Left colon (tissue), 2 donors: Measurements from ENCODE around the gene TAF1B. TPM values are rescaled to one million over a fixed set of nuclear protein-coding genes. Genes with fewer than 3 reads are reported as not detected.

Source experiments
- ATAC-seq: fragments of 200-7000 bp; cut with Tn5 transposase; one replicate; pipeline ENCODE4 v1.9.1; 2020; ENCODE audit warnings: mild to moderate bottlenecking, moderate library complexity
- DNase-seq, 2 donors: peaks; one replicate each; pipeline ENCODE4 v3.0.0-alpha.2; 2020
- intact Hi-C, 2 donors: fragments of 100-400 bp; cut with DNase I in 1 of 2; cut with micrococcal nuclease in 1 of 2; formaldehyde crosslinking; loops; one replicate each; pipeline versions ENCODE4 v1.11.2 to v1.14.0; 2022; cut with DNase I, micrococcal nuclease
- total RNA-seq, 2 donors: library from RNA; stranded (reverse); fragmentation: NEBNext Ultra II Directional; extraction: Animal tissue kit (Norgen Biotek cat#: 25700); gene quantifications; one replicate each; pipeline ENCODE4 v1.2.1, GENCODE V29; 2021
- donor health status: DM: no; HTN: no; CAD: no.
- donor health status: DM: yes; HTN: yes; CAD: no.

TAF1B gene
- total RNA-seq, 2 donors from 2014 or later: 9.0 to 11.9 TPM

- DNase-seq: no peak
- intact Hi-C loops: no loop called here
- ATAC-seq: no peak
Observed at GRCh38 chr2:9948721-9949120, 105.4 kb downstream of the TAF1B start.

GRCh38 chr2:9949239-9949991 lies 106.1 kb downstream of the TAF1B start:
- DNase-seq: no peak
- intact Hi-C loops: no loop called here
- ATAC-seq: no peak

- intact Hi-C loops: no loop called here
- DNase-seq: no peak
- ATAC-seq: no peak
Observed at GRCh38 chr2:9949992-9950520, 106.8 kb downstream of the TAF1B start.

- DNase-seq (peak; percentile 36 to 56), ATAC-seq (peak; percentile 17)
- intact Hi-C loops: no loop called here
Observed at GRCh38 chr2:9950521-9951271, 107.4 kb downstream of the TAF1B start.

GRCh38 chr2:9951272-9951521 lies 107.9 kb downstream of the TAF1B start:
- DNase-seq (no peak), ATAC-seq (no peak)
- intact Hi-C loops: no loop called here

- peak; percentile 96 for ATAC-seq
- peak; percentile 90 to 94 for DNase-seq
- intact Hi-C loops: no loop called here
Observed at GRCh38 chr2:9951522-9952285, 108.4 kb downstream of the TAF1B start, which contains the start of gene GRHL1. Gene GRHL1 (plus strand): TSS chr2:9951693. CDS start chr2:9951834, 141 bp downstream.

- DNase-seq (no peak), ATAC-seq (no peak)
- intact Hi-C loops: no loop called here
Observed at GRCh38 chr2:9952286-9952737, 109.0 kb downstream of the TAF1B start.

- DNase-seq (no peak), ATAC-seq (no peak)
- intact Hi-C loops: no loop called here
Observed at GRCh38 chr2:9952856-9953503, 109.7 kb downstream of the TAF1B start.

- no peak for ATAC-seq
- intact Hi-C loops: no loop called here
Observed at GRCh38 chr2:9954136-9954535, 110.9 kb downstream of the TAF1B start.

GRCh38 chr2:9958057-9958456 lies 114.8 kb downstream of the TAF1B start:
- DNase-seq (no peak), ATAC-seq (no peak)
- intact Hi-C loops: no loop called here

More at GRCh38 chr2:9954136-9954535, 110.9 kb downstream of the TAF1B start:
- no peak for DNase-seq

GRCh38 chr2:9959262-9959661 lies 116.0 kb downstream of the TAF1B start:
- ATAC-seq (no peak), DNase-seq (no peak)
- intact Hi-C loops: no loop called here

GRCh38 chr2:9961013-9961412 lies 117.7 kb downstream of the TAF1B start:
- ATAC-seq (no peak), DNase-seq (no peak)
- intact Hi-C loops: no loop called here

GRCh38 chr2:9964334-9964980 lies 121.2 kb downstream of the TAF1B start:
- intact Hi-C loops: no loop called here
- ATAC-seq (no peak), DNase-seq (no peak)

GRCh38 chr2:9965119-9965822 lies 122.0 kb downstream of the TAF1B start:
- intact Hi-C loops: no loop called here
- DNase-seq: no peak
- no peak for ATAC-seq

GRCh38 chr2:9966491-9967022 lies 123.3 kb downstream of the TAF1B start:
- intact Hi-C loops: no loop called here
- ATAC-seq: no peak

GRCh38 chr2:9967053-9967775 lies 123.9 kb downstream of the TAF1B start:
- intact Hi-C loops: no loop called here
- ATAC-seq (no peak), DNase-seq (no peak)

More at GRCh38 chr2:9966491-9967022, 123.3 kb downstream of the TAF1B start:
- DNase-seq: no peak
